HG02852 (cell line): ENCODE measurements around the gene SNAPC1.

Experiments
- ATAC-seq: cut with Tn5 transposase; IDR thresholded peaks from one replicate; pipeline ENCODE4 v1.9.1; 2021; ENCODE audit warnings: mild to moderate bottlenecking, moderate library complexity; ENCODE audit not compliant: unreplicated experiment

Gene SNAPC1

GRCh38 chr14:61811882-61812346, 49.7 kb downstream of the SNAPC1 start:
- no peak for ATAC-seq

GRCh38 chr14:61812347-61813095, 50.3 kb downstream of the SNAPC1 start, which contains the start of gene SYT16:
Gene SYT16, plus strand, starts transcription at chr14:61812703.
- ATAC-seq: no peak

- ATAC-seq: no peak
These were observed 50.9 kb downstream of the SNAPC1 start for GRCh38 chr14:61813096-61813606.

GRCh38 chr14:61822458-61822857, 60.2 kb downstream of the SNAPC1 start:
- ATAC-seq: no peak

- ATAC-seq: no peak
These were observed 70.6 kb downstream of the SNAPC1 start for GRCh38 chr14:61832783-61833182.

GRCh38 chr14:61836184-61836583, 74.0 kb downstream of the SNAPC1 start:
- ATAC-seq: no peak

- no peak for ATAC-seq
These were observed 74.6 kb downstream of the SNAPC1 start for GRCh38 chr14:61836807-61837206.

- ATAC-seq: peak; percentile 85
These were observed 75.4 kb downstream of the SNAPC1 start for GRCh38 chr14:61837336-61838229.

- ATAC-seq: no peak
These were observed 76.5 kb downstream of the SNAPC1 start for GRCh38 chr14:61838661-61839245.

GRCh38 chr14:61839507-61839906, 77.3 kb downstream of the SNAPC1 start:
- no peak for ATAC-seq

- no peak for ATAC-seq
These were observed 78.9 kb downstream of the SNAPC1 start for GRCh38 chr14:61841145-61841544.
